GM12878 (cell line): ENCODE data around the gene PAM16. TPM values are rescaled to one million over a fixed set of nuclear protein-coding genes. Genes with fewer than 3 reads are reported as not detected.

Experiments used
- ATAC-seq: fragments of 200-7000 bp; cut with Tn5 transposase; 3 replicates; pipeline ENCODE4 v1.9.1; 2020; ENCODE audit warnings: mild to moderate bottlenecking, moderate library complexity
- BruUV-seq: library from RNA; stranded (reverse); fragments of 400-500 nt; replicated peaks from 2 replicates; lab custom pipeline; 2021; lab: Mats Ljungman, UMichigan
- CTCF ChIA-PET: fragments of 300-600 bp; sonication (Branson Sonifier 250); formaldehyde crosslinking; extraction: SDS; loops from one replicate; lab custom pipeline; 2021; ENCODE audit warnings: inconsistent platforms; lab: Yijun Ruan, JAX
- POLR2A ChIA-PET: fragments of 350-600 bp; formaldehyde crosslinking; extraction: SDS; loops from one replicate; lab custom pipeline; 2021; ENCODE audit warnings: inconsistent platforms; lab: Charles Lee
- RAD21 ChIA-PET: fragments of 300-600 bp; sonication (Branson Sonifier 250); formaldehyde crosslinking; loops from one replicate; lab custom pipeline; 2023; ENCODE audit warnings: antibody characterized with exemption; ENCODE audit not compliant: unreplicated experiment; lab: Charles Lee
- SMC1A ChIA-PET: fragments of 300-600 bp; sonication (Branson Sonifier 250); formaldehyde crosslinking; loops from one replicate; lab custom pipeline; 2023; ENCODE audit not compliant: unreplicated experiment, uncharacterized antibody; lab: Charles Lee
- DNase-seq: peaks from one replicate; pipeline ENCODE4 v3.0.0-alpha.2; 2011; ENCODE audit warnings: low read depth, low spot score
- FAIRE-seq: peaks from 3 replicates; lab custom pipeline; 2011; peaks lifted over from hg19 to GRCh38; lab: Jason Lieb, UNC
- H2AFZ ChIP-seq: 2 replicates; pipeline ENCODE4 v1.6.0; 2011; ENCODE audit warnings: low read depth, low read length, control low read depth; ENCODE audit not compliant: control insufficient read depth
- H3K27ac ChIP-seq: 2 replicates; pipeline ENCODE4 v1.5.1; 2011; ENCODE audit warnings: control low read depth; ENCODE audit not compliant: control insufficient read depth, insufficient read depth
- H3K27me3 ChIP-seq, 2 experiments: replicated peaks in 1 of 2; 2 replicates each; pipeline versions ENCODE4 v1.6.0 to v1.6.1; 2011; ENCODE audit warnings: low read length in 1 of 2; ENCODE audit not compliant: control insufficient read depth in 2 of 2, insufficient read depth in 2 of 2
- H3K36me3 ChIP-seq, 2 experiments: 2 replicates each; pipeline ENCODE4 v1.5.1; 2011; ENCODE audit warnings: low read length in 1 of 2; ENCODE audit not compliant: control insufficient read depth in 2 of 2, insufficient read depth in 2 of 2
- H3K4me1 ChIP-seq: 2 replicates; pipeline ENCODE4 v1.6.1; 2011; ENCODE audit warnings: mild to moderate bottlenecking, low read length, moderate library complexity, mixed read lengths; ENCODE audit not compliant: control insufficient read depth, insufficient read depth
- H3K4me2 ChIP-seq: 2 replicates; pipeline ENCODE4 v1.6.0; 2011; ENCODE audit warnings: control low read depth; ENCODE audit not compliant: control insufficient read depth, insufficient read depth
- H3K4me3 ChIP-seq: fragments of 200-600 bp; sonication (generic); 2 replicates; pipeline ENCODE4 v1.5.1; 2016
- H3K79me2 ChIP-seq: 2 replicates; pipeline ENCODE4 v1.6.0; 2011; ENCODE audit warnings: low read length; ENCODE audit not compliant: control insufficient read depth, insufficient read depth
- H3K9ac ChIP-seq: 2 replicates; pipeline ENCODE4 v1.8.0; 2011; ENCODE audit warnings: low read length, control low read depth, mixed read lengths; ENCODE audit not compliant: control insufficient read depth, insufficient read depth
- H3K9me3 ChIP-seq: replicated peaks from 3 replicates; pipeline ENCODE4 v1.5.1; 2011; ENCODE audit warnings: mild to moderate bottlenecking, low read length; ENCODE audit not compliant: control insufficient read depth, insufficient read depth
- H4K20me1 ChIP-seq: 2 replicates; pipeline ENCODE4 v1.6.0; 2011; ENCODE audit not compliant: control insufficient read depth, insufficient read depth
- ASH2L ChIP-seq: fragments of 300-600, 200-600 bp; sonication (generic); IDR thresholded peaks from 2 replicates; pipeline ENCODE4 v1.6.1; 2017; ENCODE audit warnings: low read depth, mild to moderate bottlenecking, borderline replicate concordance
- ATF2 ChIP-seq: IDR thresholded peaks from 2 replicates; pipeline ENCODE4 v1.6.1; 2012; ENCODE audit warnings: low read length, inconsistent platforms
- ATF3 ChIP-seq: IDR thresholded peaks from 2 replicates; pipeline ENCODE4 v1.6.1; 2011; ENCODE audit warnings: low read depth, mild to moderate bottlenecking, low read length, moderate library complexity, borderline replicate concordance; ENCODE audit errors: extremely low read depth
- CBFB ChIP-seq: IDR thresholded peaks from 2 replicates; pipeline ENCODE4 v1.6.1; 2016; ENCODE audit warnings: antibody characterized with exemption, low read depth
- CEBPB ChIP-seq, 2 experiments: fragments of 150-350 bp in 1 of 2; IDR thresholded peaks; 2 replicates each; pipeline ENCODE4 v1.6.1; 2012 to 2014; ENCODE audit warnings: low read depth in 2 of 2, low read length in 2 of 2, borderline replicate concordance in 1 of 2, inconsistent platforms in 1 of 2
- ETV6 ChIP-seq, 2 experiments: fragments of 450-650 bp in 1 of 2; IDR thresholded peaks in 1 of 2; conservative IDR thresholded peaks in 1 of 2; 2 replicates each; pipeline ENCODE4 v1.6.1; 2014; ENCODE audit warnings: antibody characterized with exemption in 1 of 2, borderline replicate concordance in 1 of 2, low read depth in 1 of 2, mild to moderate bottlenecking in 1 of 2, moderate library complexity in 1 of 2
- FOXK2 ChIP-seq: fragments of 450-650 bp; IDR thresholded peaks from 2 replicates; pipeline ENCODE4 v1.6.1; 2017; ENCODE audit warnings: mild to moderate bottlenecking, moderate library complexity
- IKZF2 ChIP-seq, 2 experiments: fragments of 450-650 bp; IDR thresholded peaks; 2 replicates each; pipeline ENCODE4 v1.6.1; 2017; ENCODE audit warnings: mild to moderate bottlenecking in 2 of 2, moderate library complexity in 2 of 2
- IRF3 ChIP-seq: fragments of 450-650 bp; IDR thresholded peaks from 2 replicates; pipeline ENCODE4 v1.6.1; 2014; ENCODE audit warnings: mild to moderate bottlenecking
- MTA3 ChIP-seq: IDR thresholded peaks from 2 replicates; pipeline ENCODE4 v1.6.1; 2012; ENCODE audit warnings: low read length, inconsistent platforms, borderline replicate concordance
- NRF1 ChIP-seq: conservative IDR thresholded peaks from 2 replicates; pipeline ENCODE4 v1.6.1; 2011; ENCODE audit warnings: mild to moderate bottlenecking, low read depth, low read length, improper control_type of control experiment
- POLR2AphosphoS2 ChIP-seq: IDR thresholded peaks from 2 replicates; pipeline ENCODE4 v1.6.1; 2011; ENCODE audit warnings: low read depth, mild to moderate bottlenecking, low read length, improper control_type of control experiment, moderate library complexity
- SMAD5 ChIP-seq: IDR thresholded peaks from 2 replicates; pipeline ENCODE4 v1.6.1; 2016; ENCODE audit warnings: antibody characterized with exemption, low read depth
- SMC3 ChIP-seq: IDR thresholded peaks from 2 replicates; pipeline ENCODE4 v1.6.1; 2011; ENCODE audit warnings: low read length, improper control_type of control experiment, borderline replicate concordance
- TBL1XR1 ChIP-seq: IDR thresholded peaks from 2 replicates; pipeline ENCODE4 v1.6.1; 2012; ENCODE audit warnings: low read depth, low read length, improper control_type of control experiment
- USF1 ChIP-seq: IDR thresholded peaks from 2 replicates; pipeline ENCODE4 v1.6.1; 2011; ENCODE audit warnings: borderline replicate concordance, low read depth, mild to moderate bottlenecking, moderate library complexity, mixed read lengths, low read length; ENCODE audit not compliant: insufficient read depth; ENCODE audit errors: extremely low read length
- ZNF592 ChIP-seq: fragments of 450-650 bp; IDR thresholded peaks from 2 replicates; pipeline ENCODE4 v1.6.1; 2017; ENCODE audit warnings: mild to moderate bottlenecking, moderate library complexity
- WGBS: methylation state at CpG from one replicate; pipeline ENCODE4 v1.1.6; 2016; ENCODE audit warnings: low lambda C conversion rate; ENCODE audit not compliant: insufficient replicate concordance, insufficient coverage; ENCODE audit errors: missing lambda C conversion rate; 5-methylcytosine and 5-hydroxymethylcytosine counted together
- in situ Hi-C: fragments of 300-500 bp; cut with MboI; formaldehyde crosslinking; loops from 9 replicates; pipeline ENCODE4 v1.14.3; 2018; ENCODE audit warnings: mixed read lengths
- intact Hi-C: fragments of 100-400 bp; cut with micrococcal nuclease; formaldehyde crosslinking; loops from one replicate; pipeline ENCODE4 v1.14.2; 2022; ENCODE audit not compliant: unreplicated experiment
- polyA plus RNA-seq, 11 experiments: library from polyadenylated mRNA; depleted of rRNA in 4 of 11; unstranded in 6 of 11; stranded (reverse) in 5 of 11; fragments of >200 nt; fragmentation: Nextera tagmentation in 4 of 11; fragmentation: Illumina TruSeq in 1 of 11; extraction: Ambion mirVana in 4 of 11; extraction: Trizol in 1 of 11; gene quantifications; 1 replicate in 1 of 11; 2 replicates in 10 of 11; pipeline versions ENCODE4 v1.2.1 to v1.2.3, GENCODE V29; 2011 to 2016; ENCODE audit warnings: inconsistent platforms in 2 of 11, missing spikeins in 2 of 11, low read depth in 1 of 11
- total RNA-seq, 4 experiments: library from RNA; depleted of rRNA in 3 of 4; stranded (reverse); fragments of >200 nt in 3 of 4; fragmentation: Illumina TruSeq in 1 of 4; extraction: Trizol in 1 of 4; gene quantifications; 2 replicates each; pipeline versions ENCODE4 v1.2.1 to v1.2.3, GENCODE V29; 2013 to 2021

Gene PAM16
- total and polyA plus RNA-seq, 10 of the 15 experiments (the other 5 are each of a cell fraction or from before 2014, with no cell fraction given) = 18.5 to 94.3 (median 51.5) TPM

- no peak overlapping the region for H3K9ac ChIP-seq
- no TSS peak for BruUV-seq
- in situ Hi-C loops = no loop called here
- TF ChIP-seq SMC3 (no peak), NRF1 (no peak), MTA3 (no peak), CBFB (no peak), TBL1XR1 (no peak), SMAD5 (no peak), ASH2L (no peak), ETV6 (conservative IDR thresholded peaks at IDR 0.05 in 1 of 2, IDR thresholded peaks at IDR 0.05 in 1 of 2; ENCODE audit: borderline replicate concordance in 1 of 2, low read depth in 1 of 2) (no peak), FOXK2 (no peak), IKZF2 (IDR thresholded peaks at IDR 0.05) (no peak), ATF3 (no peak), ZNF592 (no peak), ATF2 (no peak), IRF3 (no peak), CEBPB (IDR thresholded peaks at IDR 0.05; ENCODE audit: borderline replicate concordance in 1 of 2, low read depth in 2 of 2, low read length in 2 of 2) (no peak), USF1 (no peak), POLR2AphosphoS2 (no peak)
Observed at GRCh38 chr16:4393240-4393600, 42.1 kb upstream of the PAM16 start.

More at GRCh38 chr16:4393240-4393600, 42.1 kb upstream of the PAM16 start:
- POLR2A ChIA-PET = no interaction called here
- no peak for DNase-seq
- SMC1A ChIA-PET = no interaction called here
- H3K27ac ChIP-seq = no peak overlapping the region
- CTCF ChIA-PET = interaction anchor here (0.8 to 1.8 kb wide), 4 partner anchors 9 to 89 kb away, joined by 3 to 5 read pairs (median 4); partner anchors contain the start of gene PAM16
- H3K36me3 ChIP-seq = peaks cover 15 to 35% of the 10 kb centered on the region in 2 experiments
- no peak overlapping the region for H3K4me2 ChIP-seq
- RAD21 ChIA-PET = interaction anchor here (0.5 kb wide), 1 partner anchor 103 kb away, joined by 3 read pairs; no protein-coding TSS in a partner anchor
- ATAC-seq = no peak
- FAIRE-seq = no peak
- H3K79me2 ChIP-seq = no peaks in the 10 kb centered on the region
- no peaks in the 10 kb centered on the region for H3K9me3 ChIP-seq
- H2AFZ ChIP-seq = no peak overlapping the region
- no peaks in the 10 kb centered on the region; the same call in 1 of the 2 replicates for H4K20me1 ChIP-seq
- no peak overlapping the region for H3K4me3 ChIP-seq
- WGBS = 77% methylated on average over 6 of the region's 6 CpGs
- intact Hi-C loops = no loop called here
- H3K27me3 ChIP-seq = no peaks in the 10 kb centered on the region
- no peaks in the 10 kb centered on the region for H3K4me1 ChIP-seq
